ENCODE measurements around the gene MPG. TPM values are rescaled to one million over a fixed set of nuclear protein-coding genes. Genes with fewer than 3 reads are reported as not detected.

MPG gene
- total RNA-seq, 1 experiment from 2014 or later = 85.7 TPM

GRCh38 chr16:130533-131173 lies 52.6 kb downstream of the MPG start:
- BruUV-seq (replicated peaks) = no TSS peak
- no peaks in the 10 kb centered on the region; the same call in 1 of the 2 replicates for H3K36me3 ChIP-seq (ENCODE audit: control insufficient read depth, insufficient read depth, low read length)
- no peak overlapping the region for H3K27ac ChIP-seq (ENCODE audit: low read length)
- H3K27me3 ChIP-seq (ENCODE audit: control insufficient read depth, insufficient read depth, low read length) = no peaks in the 10 kb centered on the region
- intact Hi-C loops (cut with micrococcal nuclease; ENCODE audit: unreplicated experiment) (no loop called here), in situ Hi-C loops (cut with HindIII; ENCODE audit: low pct_unique_long_range_greater_than_20kb, low sequenced_read_pairs) (no loop called here)
- no peaks in the 10 kb centered on the region for H3K9me3 ChIP-seq (ENCODE audit: control insufficient read depth, insufficient read depth, low read depth, low read length)
- H3K4me1 ChIP-seq (ENCODE audit: control insufficient read depth, insufficient read depth, low read length) = peaks cover 2% of the 10 kb centered on the region; the same call in 1 of the 2 replicates
- H3K4me3 ChIP-seq (ENCODE audit: low read depth in 2 of 2, low read length in 2 of 2) = no peak overlapping the region
- POLR2A ChIA-PET = no interaction called here
- ATAC-seq (no peak), DNase-seq (ENCODE audit: low read depth, low spot score) (no peak)
- TF ChIP-seq POLR2AphosphoS5 (IDR thresholded peaks at IDR 0.05; ENCODE audit: low read depth, low read length) (no peak), TCF7L2 (IDR thresholded peaks at IDR 0.05; ENCODE audit: low read depth, low read length) (no peak), SIN3A (IDR thresholded peaks at IDR 0.05; ENCODE audit: borderline replicate concordance, insufficient read depth, low read depth, low read length) (no peak)
- TF ChIP-seq, protein P1, sequence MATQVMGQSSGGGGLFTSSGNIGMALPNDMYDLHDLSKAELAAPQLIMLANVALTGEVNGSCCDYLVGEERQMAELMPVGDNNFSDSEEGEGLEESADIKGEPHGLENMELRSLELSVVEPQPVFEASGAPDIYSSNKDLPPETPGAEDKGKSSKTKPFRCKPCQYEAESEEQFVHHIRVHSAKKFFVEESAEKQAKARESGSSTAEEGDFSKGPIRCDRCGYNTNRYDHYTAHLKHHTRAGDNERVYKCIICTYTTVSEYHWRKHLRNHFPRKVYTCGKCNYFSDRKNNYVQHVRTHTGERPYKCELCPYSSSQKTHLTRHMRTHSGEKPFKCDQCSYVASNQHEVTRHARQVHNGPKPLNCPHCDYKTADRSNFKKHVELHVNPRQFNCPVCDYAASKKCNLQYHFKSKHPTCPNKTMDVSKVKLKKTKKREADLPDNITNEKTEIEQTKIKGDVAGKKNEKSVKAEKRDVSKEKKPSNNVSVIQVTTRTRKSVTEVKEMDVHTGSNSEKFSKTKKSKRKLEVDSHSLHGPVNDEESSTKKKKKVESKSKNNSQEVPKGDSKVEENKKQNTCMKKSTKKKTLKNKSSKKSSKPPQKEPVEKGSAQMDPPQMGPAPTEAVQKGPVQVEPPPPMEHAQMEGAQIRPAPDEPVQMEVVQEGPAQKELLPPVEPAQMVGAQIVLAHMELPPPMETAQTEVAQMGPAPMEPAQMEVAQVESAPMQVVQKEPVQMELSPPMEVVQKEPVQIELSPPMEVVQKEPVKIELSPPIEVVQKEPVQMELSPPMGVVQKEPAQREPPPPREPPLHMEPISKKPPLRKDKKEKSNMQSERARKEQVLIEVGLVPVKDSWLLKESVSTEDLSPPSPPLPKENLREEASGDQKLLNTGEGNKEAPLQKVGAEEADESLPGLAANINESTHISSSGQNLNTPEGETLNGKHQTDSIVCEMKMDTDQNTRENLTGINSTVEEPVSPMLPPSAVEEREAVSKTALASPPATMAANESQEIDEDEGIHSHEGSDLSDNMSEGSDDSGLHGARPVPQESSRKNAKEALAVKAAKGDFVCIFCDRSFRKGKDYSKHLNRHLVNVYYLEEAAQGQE (IDR thresholded peaks at IDR 0.05; ENCODE audit: insufficient read depth in 1 of 2, low read depth in 2 of 2, low read length in 1 of 2) = no peak
- TF ChIP-seq, protein P2, sequence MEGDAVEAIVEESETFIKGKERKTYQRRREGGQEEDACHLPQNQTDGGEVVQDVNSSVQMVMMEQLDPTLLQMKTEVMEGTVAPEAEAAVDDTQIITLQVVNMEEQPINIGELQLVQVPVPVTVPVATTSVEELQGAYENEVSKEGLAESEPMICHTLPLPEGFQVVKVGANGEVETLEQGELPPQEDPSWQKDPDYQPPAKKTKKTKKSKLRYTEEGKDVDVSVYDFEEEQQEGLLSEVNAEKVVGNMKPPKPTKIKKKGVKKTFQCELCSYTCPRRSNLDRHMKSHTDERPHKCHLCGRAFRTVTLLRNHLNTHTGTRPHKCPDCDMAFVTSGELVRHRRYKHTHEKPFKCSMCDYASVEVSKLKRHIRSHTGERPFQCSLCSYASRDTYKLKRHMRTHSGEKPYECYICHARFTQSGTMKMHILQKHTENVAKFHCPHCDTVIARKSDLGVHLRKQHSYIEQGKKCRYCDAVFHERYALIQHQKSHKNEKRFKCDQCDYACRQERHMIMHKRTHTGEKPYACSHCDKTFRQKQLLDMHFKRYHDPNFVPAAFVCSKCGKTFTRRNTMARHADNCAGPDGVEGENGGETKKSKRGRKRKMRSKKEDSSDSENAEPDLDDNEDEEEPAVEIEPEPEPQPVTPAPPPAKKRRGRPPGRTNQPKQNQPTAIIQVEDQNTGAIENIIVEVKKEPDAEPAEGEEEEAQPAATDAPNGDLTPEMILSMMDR (IDR thresholded peaks at IDR 0.05) = no peak
- CTCF ChIA-PET = interaction anchor here (0.6 kb wide), 1 partner anchor 103 kb away, joined by 6 read pairs; no protein-coding TSS in a partner anchor

- CTCF ChIA-PET = no interaction called here
- Histone ChIP-seq H3K9me3 (ENCODE audit: control insufficient read depth, insufficient read depth, low read depth, low read length) (no peaks in the 10 kb centered on the region), H3K4me1 (ENCODE audit: control insufficient read depth, insufficient read depth, low read length) (peaks cover 7% of the 10 kb centered on the region; the same call in 1 of the 2 replicates), H3K27ac (ENCODE audit: low read length) (no peak overlapping the region), H3K27me3 (ENCODE audit: control insufficient read depth, insufficient read depth, low read length) (no peaks in the 10 kb centered on the region), H3K4me3 (ENCODE audit: low read depth in 2 of 2, low read length in 2 of 2) (no peak overlapping the region), H3K36me3 (ENCODE audit: control insufficient read depth, insufficient read depth, low read length) (no peaks in the 10 kb centered on the region; the same call in 1 of the 2 replicates)
- in situ Hi-C loops (cut with HindIII; ENCODE audit: low pct_unique_long_range_greater_than_20kb, low sequenced_read_pairs) (no loop called here), intact Hi-C loops (cut with micrococcal nuclease; ENCODE audit: unreplicated experiment) (no loop called here)
- ATAC-seq (no peak), DNase-seq (ENCODE audit: low read depth, low spot score) (no peak)
- BruUV-seq (replicated peaks) = no TSS peak
- TF ChIP-seq POLR2AphosphoS5 (IDR thresholded peaks at IDR 0.05; ENCODE audit: low read depth, low read length) (no peak), SIN3A (IDR thresholded peaks at IDR 0.05; ENCODE audit: borderline replicate concordance, insufficient read depth, low read depth, low read length) (no peak), TCF7L2 (IDR thresholded peaks at IDR 0.05; ENCODE audit: low read depth, low read length) (no peak)
- TF ChIP-seq, protein P1 (IDR thresholded peaks at IDR 0.05; ENCODE audit: insufficient read depth in 1 of 2, low read depth in 2 of 2, low read length in 1 of 2) = no peak
- TF ChIP-seq, protein P2 (IDR thresholded peaks at IDR 0.05) = no peak
- POLR2A ChIA-PET = interaction anchor here (0.6 kb wide), 1 partner anchor 52 kb away, joined by 13 read pairs; no protein-coding TSS in a partner anchor
Measured at GRCh38 chr16:132120-132519, 54.1 kb downstream of the MPG start.
